Duodenal mucosa (tissue), 2 donors: ENCODE measurements around the gene NFIB.

Experiments
- H3K27ac ChIP-seq: one replicate; pipeline ENCODE4 v1.7.0; 2013; ENCODE audit warnings: low read depth, low read length
- H3K27me3 ChIP-seq, 2 donors: one replicate each; pipeline ENCODE4 v1.7.0; 2013; ENCODE audit warnings: low read length in 2 of 2, control low read depth in 1 of 2; ENCODE audit not compliant: insufficient read depth in 2 of 2, control insufficient read depth in 1 of 2
- H3K36me3 ChIP-seq, 2 donors: one replicate each; pipeline ENCODE4 v1.7.0; 2013; ENCODE audit warnings: low read length in 2 of 2, control low read depth in 1 of 2; ENCODE audit not compliant: insufficient read depth in 2 of 2, control insufficient read depth in 1 of 2
- H3K4me1 ChIP-seq, 2 donors: one replicate each; pipeline ENCODE4 v1.7.0; 2013; ENCODE audit warnings: low read length in 2 of 2, control low read depth in 1 of 2; ENCODE audit not compliant: insufficient read depth in 2 of 2, control insufficient read depth in 1 of 2
- H3K4me3 ChIP-seq, 2 donors: one replicate each; pipeline ENCODE4 v1.7.0; 2013; ENCODE audit warnings: low read length in 2 of 2, low read depth in 1 of 2
- H3K9ac ChIP-seq, 2 donors: one replicate each; pipeline ENCODE4 v1.7.0; 2013; ENCODE audit warnings: low read length in 2 of 2, low read depth in 1 of 2
- H3K9me3 ChIP-seq, 2 donors: one replicate each; pipeline ENCODE4 v1.7.0; 2013; ENCODE audit warnings: low read length in 2 of 2, control low read depth in 1 of 2; ENCODE audit not compliant: control insufficient read depth in 1 of 2

NFIB gene

GRCh38 chr9:14159440-14160216 is 154.3 kb downstream of the NFIB start:
- Histone ChIP-seq H3K27me3 (no peaks in the 10 kb centered on the region), H3K9me3 (no peaks in the 10 kb centered on the region), H3K4me3 (no peak overlapping the region), H3K27ac (no peak overlapping the region), H3K9ac (no peak overlapping the region), H3K36me3 (no peaks in the 10 kb centered on the region), H3K4me1 (peaks cover 5 to 9% of the 10 kb centered on the region in 2 donors)

GRCh38 chr9:14158916-14159315 is 155.0 kb downstream of the NFIB start:
- H3K27ac ChIP-seq = no peak overlapping the region
- H3K4me3 ChIP-seq = no peak overlapping the region
- no peaks in the 10 kb centered on the region for H3K27me3 ChIP-seq
- no peak overlapping the region for H3K9ac ChIP-seq
- H3K9me3 ChIP-seq = no peaks in the 10 kb centered on the region
- peaks cover 5 to 9% of the 10 kb centered on the region in 2 donors for H3K4me1 ChIP-seq
- no peaks in the 10 kb centered on the region for H3K36me3 ChIP-seq

GRCh38 chr9:14158136-14158813 is 155.7 kb downstream of the NFIB start:
- peaks cover 5 to 13% of the 10 kb centered on the region in 2 donors for H3K4me1 ChIP-seq

GRCh38 chr9:14157191-14157590 is 156.8 kb downstream of the NFIB start:
- Histone ChIP-seq H3K36me3 (no peaks in the 10 kb centered on the region), H3K4me3 (no peak overlapping the region), H3K4me1 (peaks cover 5 to 14% of the 10 kb centered on the region in 2 donors), H3K27me3 (no peaks in the 10 kb centered on the region), H3K27ac (no peak overlapping the region), H3K9me3 (no peaks in the 10 kb centered on the region), H3K9ac (no peak overlapping the region)

More at GRCh38 chr9:14158136-14158813, 155.7 kb downstream of the NFIB start:
- H3K36me3 ChIP-seq = no peaks in the 10 kb centered on the region
- no peak overlapping the region for H3K9ac ChIP-seq
- no peaks in the 10 kb centered on the region for H3K27me3 ChIP-seq
- H3K4me3 ChIP-seq = no peak overlapping the region
- no peak overlapping the region for H3K27ac ChIP-seq
- no peaks in the 10 kb centered on the region for H3K9me3 ChIP-seq

- Histone ChIP-seq H3K9ac (no peak overlapping the region), H3K27me3 (no peaks in the 10 kb centered on the region), H3K4me1 (peaks cover 5 to 14% of the 10 kb centered on the region in 2 donors), H3K36me3 (no peaks in the 10 kb centered on the region), H3K27ac (no peak overlapping the region), H3K4me3 (no peak overlapping the region), H3K9me3 (no peaks in the 10 kb centered on the region)
Measured at GRCh38 chr9:14156046-14156445, 157.9 kb downstream of the NFIB start.

GRCh38 chr9:14155237-14155636 is 158.7 kb downstream of the NFIB start:
- H3K27me3 ChIP-seq = no peaks in the 10 kb centered on the region
- H3K4me1 ChIP-seq = peaks cover 5 to 14% of the 10 kb centered on the region in 2 donors
- peaks cover 0 to under 1% of the 10 kb centered on the region in 2 donors for H3K36me3 ChIP-seq
- no peak overlapping the region for H3K27ac ChIP-seq
- no peak overlapping the region for H3K9ac ChIP-seq
- H3K4me3 ChIP-seq = no peak overlapping the region
- H3K9me3 ChIP-seq = no peaks in the 10 kb centered on the region

- H3K9me3 ChIP-seq = no peaks in the 10 kb centered on the region
- H3K4me1 ChIP-seq = peaks cover 5 to 11% of the 10 kb centered on the region in 2 donors
- no peak overlapping the region for H3K27ac ChIP-seq
Measured at GRCh38 chr9:14153310-14153720, 160.6 kb downstream of the NFIB start.

GRCh38 chr9:14151451-14151850 is 162.5 kb downstream of the NFIB start:
- no peaks in the 10 kb centered on the region for H3K27me3 ChIP-seq
- no peaks in the 10 kb centered on the region for H3K9me3 ChIP-seq
- no peak overlapping the region for H3K9ac ChIP-seq
- H3K27ac ChIP-seq = no peak overlapping the region
- H3K36me3 ChIP-seq = peaks cover 0 to 5% of the 10 kb centered on the region in 2 donors
- peaks cover 3 to 11% of the 10 kb centered on the region in 2 donors for H3K4me1 ChIP-seq
- H3K4me3 ChIP-seq = no peak overlapping the region

More at GRCh38 chr9:14153310-14153720, 160.6 kb downstream of the NFIB start:
- no peak overlapping the region for H3K9ac ChIP-seq
- peaks cover 0 to 5% of the 10 kb centered on the region in 2 donors for H3K36me3 ChIP-seq
- H3K4me3 ChIP-seq = no peak overlapping the region
- H3K27me3 ChIP-seq = no peaks in the 10 kb centered on the region

GRCh38 chr9:14148501-14149103 is 165.3 kb downstream of the NFIB start:
- no peak overlapping the region for H3K9ac ChIP-seq
- no peak overlapping the region for H3K4me3 ChIP-seq
- peaks cover 0 to 5% of the 10 kb centered on the region in 2 donors for H3K36me3 ChIP-seq
- H3K27ac ChIP-seq = no peak overlapping the region
- peaks cover 0 to 4% of the 10 kb centered on the region in 2 donors for H3K4me1 ChIP-seq
- no peaks in the 10 kb centered on the region for H3K9me3 ChIP-seq
- no peaks in the 10 kb centered on the region for H3K27me3 ChIP-seq

- Histone ChIP-seq H3K27ac (no peak overlapping the region), H3K9ac (no peak overlapping the region), H3K4me3 (no peak overlapping the region), H3K9me3 (no peaks in the 10 kb centered on the region), H3K36me3 (peaks cover 0 to 5% of the 10 kb centered on the region in 2 donors), H3K4me1 (no peaks in the 10 kb centered on the region), H3K27me3 (no peaks in the 10 kb centered on the region)
Measured at GRCh38 chr9:14147738-14148137, 166.2 kb downstream of the NFIB start.
